Upper lobe of right lung (tissue), 1 donor: ENCODE data around the gene AMDHD2. TPM values are rescaled to one million over a fixed set of nuclear protein-coding genes. Genes with fewer than 3 reads are reported as not detected.
"Not testable (repeated sequence)": the region's sequence is repeated elsewhere in the genome, so short reads cannot be mapped to it uniquely, and the experiment has no call there.

Experiments
- ATAC-seq: fragments of 200-7000 bp; cut with Tn5 transposase; one replicate; pipeline ENCODE4 v1.9.1; 2020; ENCODE audit warnings: mild to moderate bottlenecking, moderate library complexity
- DNase-seq: peaks from one replicate; pipeline ENCODE4 v3.0.0-alpha.2; 2020
- H3K27ac ChIP-seq: fragments of 200-600 bp; one replicate; pipeline ENCODE4 v1.8.0; 2022
- H3K27me3 ChIP-seq: fragments of 200-600 bp; one replicate; pipeline ENCODE4 v1.8.0; 2022; ENCODE audit warnings: mild to moderate bottlenecking
- H3K36me3 ChIP-seq: fragments of 200-600 bp; one replicate; pipeline ENCODE4 v1.8.0; 2022
- H3K4me1 ChIP-seq: fragments of 200-600 bp; one replicate; pipeline ENCODE4 v1.8.0; 2022
- H3K4me3 ChIP-seq: fragments of 200-600 bp; one replicate; pipeline ENCODE4 v1.8.0; 2022; ENCODE audit warnings: mild to moderate bottlenecking
- H3K9me3 ChIP-seq: fragments of 200-600 bp; one replicate; pipeline ENCODE4 v1.8.0; 2022
- CTCF ChIP-seq: fragments of 200-600 bp; IDR thresholded peaks from one replicate; pipeline ENCODE4 v1.8.0; 2022; ENCODE audit warnings: antibody characterized with exemption
- intact Hi-C: fragments of 100-400 bp; cut with DNase I; formaldehyde crosslinking; loops from one replicate; pipeline ENCODE4 v1.11.0; 2022
- total RNA-seq: library from RNA; stranded (reverse); fragmentation: NEBNext Ultra II Directional; extraction: Animal tissue kit (Norgen Biotek cat#: 25700); gene quantifications from one replicate; pipeline ENCODE4 v1.2.1, GENCODE V29; 2021
- donor health status: DM: no; HTN: yes; CAD: no; lungs with severe emphysema.

Gene AMDHD2
- total RNA-seq, 1 donor from 2014 or later: 61.7 TPM

- peak within 1 kb of the TSS; percentile 63 for H3K4me3 ChIP-seq
- no peak for TF ChIP-seq CTCF
- peak within 1 kb of the TSS; percentile 89 for H3K27ac ChIP-seq
- ATAC-seq (no peak), DNase-seq (no peak)
- no peaks in the 10 kb centered on the region for H3K27me3 ChIP-seq
- no peaks in the 10 kb centered on the region for H3K9me3 ChIP-seq
- intact Hi-C loops: no loop called here
- H3K4me1 ChIP-seq: peaks cover 9% of the 10 kb centered on the region
- H3K36me3 ChIP-seq: peaks cover 34% of the 10 kb centered on the region
These were observed 11.2 kb downstream of the AMDHD2 start, which contains the start of gene CEMP1 for GRCh38 chr16:2531371-2531695. TSS of gene CEMP1 (minus strand) at chr16:2531408. CDS start at chr16:2531073, 335 bp downstream.

- H3K27ac ChIP-seq: peak overlapping the region; percentile 89
- peak; percentile 94 for ATAC-seq
- peaks cover 32% of the 10 kb centered on the region for H3K36me3 ChIP-seq
- H3K9me3 ChIP-seq: no peaks in the 10 kb centered on the region
- no peaks in the 10 kb centered on the region for H3K27me3 ChIP-seq
- intact Hi-C loops: no loop called here
- peak overlapping the region; percentile 63 for H3K4me3 ChIP-seq
- TF ChIP-seq CTCF: no peak
- H3K4me1 ChIP-seq: peaks cover 12% of the 10 kb centered on the region
- peak; percentile 100 for DNase-seq
These were observed 11.7 kb downstream of the AMDHD2 start for GRCh38 chr16:2531696-2532493.

GRCh38 chr16:2532494-2533141 is 12.4 kb downstream of the AMDHD2 start:
- DNase-seq: peak; percentile 93
- Histone ChIP-seq H3K27me3 (no peaks in the 10 kb centered on the region), H3K9me3 (no peaks in the 10 kb centered on the region), H3K4me3 (peak overlapping the region; percentile 63), H3K36me3 (peaks cover 25% of the 10 kb centered on the region), H3K27ac (peak overlapping the region; percentile 89), H3K4me1 (peaks cover 18% of the 10 kb centered on the region)
- TF ChIP-seq CTCF: no peak
- intact Hi-C loops: no loop called here
- ATAC-seq: peak; percentile 59

GRCh38 chr16:2533142-2533755 is 13.1 kb downstream of the AMDHD2 start:
- Histone ChIP-seq H3K36me3 (peaks cover 18% of the 10 kb centered on the region), H3K4me1 (peaks cover 18% of the 10 kb centered on the region), H3K4me3 (peak overlapping the region; percentile 63), H3K27ac (peak overlapping the region; percentile 89)
- DNase-seq: peak; percentile 64
- H3K9me3 ChIP-seq, H3K27me3 ChIP-seq, intact Hi-C loops, ATAC-seq: not testable (repeated sequence)

GRCh38 chr16:2533912-2534311 is 13.7 kb downstream of the AMDHD2 start:
- TF ChIP-seq CTCF: no peak
- ATAC-seq: no peak
- Histone ChIP-seq H3K27ac (no peak overlapping the region), H3K9me3 (no peaks in the 10 kb centered on the region), H3K36me3 (peaks cover 12% of the 10 kb centered on the region), H3K4me3 (no peak overlapping the region), H3K4me1 (peaks cover 21% of the 10 kb centered on the region), H3K27me3 (no peaks in the 10 kb centered on the region)
- intact Hi-C loops: no loop called here
- DNase-seq: no peak

GRCh38 chr16:2534335-2534734 is 14.2 kb downstream of the AMDHD2 start:
- peaks cover 25% of the 10 kb centered on the region for H3K4me1 ChIP-seq
- H3K4me3 ChIP-seq, intact Hi-C loops, H3K9me3 ChIP-seq, H3K36me3 ChIP-seq, H3K27me3 ChIP-seq, DNase-seq, H3K27ac ChIP-seq, ATAC-seq: not testable (repeated sequence)
